Measurements from ENCODE around the gene PLEKHG4B.

PLEKHG4B gene

GRCh38 chr5:169071-169727 is 77.2 kb downstream of the PLEKHG4B start:
- no peak for DNase-seq (ENCODE audit: low read depth in 1 of 2, low spot score in 1 of 2)

- no peak for DNase-seq (ENCODE audit: low read depth in 1 of 2, low spot score in 1 of 2)
These were observed 77.7 kb downstream of the PLEKHG4B start for GRCh38 chr5:169728-170094.

DNA sequence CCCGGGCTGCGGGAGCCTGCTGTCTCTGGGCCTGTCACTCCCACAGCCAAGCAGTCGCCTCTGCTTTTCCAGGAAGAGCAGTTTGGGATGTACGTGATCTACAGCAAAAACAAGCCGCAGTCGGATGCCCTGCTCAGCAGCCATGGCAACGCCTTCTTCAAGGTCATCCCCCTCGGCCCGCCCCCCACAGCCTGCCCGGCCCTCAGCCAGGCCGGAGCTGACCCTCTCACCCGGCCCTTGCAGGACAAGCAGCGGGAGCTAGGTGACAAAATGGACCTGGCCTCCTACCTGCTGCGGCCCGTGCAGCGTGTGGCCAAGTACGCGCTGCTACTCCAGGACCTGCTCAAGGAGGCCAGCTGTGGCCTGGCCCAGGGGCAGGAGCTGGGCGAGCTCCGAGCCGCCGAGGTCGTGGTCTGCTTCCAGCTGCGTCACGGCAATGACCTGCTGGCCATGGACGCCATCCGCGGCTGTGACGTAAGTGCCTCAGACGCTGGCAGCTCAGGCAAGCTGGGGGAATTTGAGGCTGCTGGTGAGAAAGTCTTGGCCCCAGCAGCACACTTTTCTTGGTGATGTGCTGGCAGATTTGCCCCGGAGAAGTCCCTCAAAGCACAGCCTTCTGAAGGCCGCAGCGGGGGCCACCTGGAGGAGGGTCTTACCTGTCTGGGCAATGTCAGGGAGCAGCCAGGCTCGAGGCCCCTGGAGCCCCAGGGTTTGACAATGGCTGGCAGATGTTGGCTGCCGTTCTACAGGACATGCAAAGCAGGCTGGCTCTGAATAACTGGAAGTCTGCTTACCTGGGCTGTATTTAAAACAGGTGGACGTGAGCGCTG is 79.2 kb downstream of the PLEKHG4B start:
- no peak for DNase-seq (ENCODE audit: low read depth in 1 of 2, low spot score in 1 of 2)

DNA sequence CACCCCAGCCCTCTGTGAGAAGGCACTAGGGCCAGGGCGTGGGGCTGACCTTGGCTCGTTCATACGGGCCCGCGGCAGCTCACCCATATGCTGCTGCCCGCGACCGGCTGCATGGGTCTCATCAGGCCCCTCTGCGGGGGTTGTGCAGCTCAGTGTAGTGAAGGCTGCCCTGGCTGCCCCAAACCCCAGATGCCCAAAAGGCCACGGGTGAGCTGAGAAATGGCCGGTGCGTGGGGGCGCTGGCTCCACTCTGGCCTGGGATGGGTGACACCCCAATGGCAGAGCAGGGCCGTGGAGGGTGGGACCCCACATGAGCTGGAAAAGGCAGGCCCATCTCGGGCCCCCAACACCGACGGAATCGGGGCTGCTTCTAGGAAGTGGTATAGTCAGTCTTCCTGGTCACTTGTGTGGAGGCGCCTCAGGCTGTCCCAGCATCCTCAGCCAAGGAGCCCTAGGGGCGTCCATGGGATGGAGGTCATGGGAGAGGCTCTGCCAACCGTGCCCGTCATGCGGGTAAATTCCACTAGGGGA is 79.9 kb downstream of the PLEKHG4B start:
- no peak for DNase-seq (ENCODE audit: low read depth in 1 of 2, low spot score in 1 of 2)

DNA sequence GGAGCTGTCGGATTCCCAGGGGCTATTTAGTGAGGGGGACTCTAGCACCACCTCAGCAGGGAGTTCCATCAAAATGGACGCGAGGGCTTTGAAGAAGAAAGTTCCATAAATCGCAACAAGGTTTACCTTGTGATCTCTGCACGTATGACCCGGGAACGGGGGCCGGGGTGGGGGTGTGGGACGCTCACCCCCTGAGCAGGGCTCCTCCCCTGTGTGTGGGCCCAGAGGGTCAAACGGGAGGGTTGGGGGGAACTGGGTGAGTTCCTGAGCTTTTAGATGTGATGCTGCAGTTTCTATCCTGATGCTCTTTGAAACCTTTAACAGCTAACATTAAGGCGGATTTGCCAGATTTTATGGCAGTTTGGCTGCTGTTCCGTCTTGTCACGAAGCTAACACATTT is 80.5 kb downstream of the PLEKHG4B start:
- no peak for DNase-seq (ENCODE audit: low read depth in 1 of 2, low spot score in 1 of 2)

DNA sequence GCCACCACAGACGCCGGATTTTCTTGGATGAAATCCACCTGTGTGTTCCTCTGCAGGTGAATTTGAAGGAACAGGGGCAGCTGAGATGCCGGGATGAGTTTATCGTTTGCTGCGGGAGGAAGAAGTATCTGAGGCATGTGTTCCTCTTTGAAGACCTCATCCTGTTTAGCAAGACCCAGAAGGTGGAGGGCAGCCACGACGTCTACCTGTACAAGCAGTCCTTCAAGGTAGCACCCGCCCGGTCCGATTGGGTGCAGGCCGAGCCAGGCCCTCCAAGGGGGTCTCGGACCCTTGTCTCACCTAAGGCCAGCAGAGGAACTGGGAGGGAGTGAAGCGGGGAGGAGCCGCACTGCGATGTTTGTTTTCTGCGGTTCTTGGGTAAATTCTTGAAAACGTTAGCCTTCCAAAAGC is 80.9 kb downstream of the PLEKHG4B start:
- DNase-seq (ENCODE audit: low read depth in 1 of 2, low spot score in 1 of 2): no peak

GRCh38 chr5:173392-174290 is 81.7 kb downstream of the PLEKHG4B start:
- no peak for DNase-seq (ENCODE audit: low read depth in 1 of 2, low spot score in 1 of 2)

DNA sequence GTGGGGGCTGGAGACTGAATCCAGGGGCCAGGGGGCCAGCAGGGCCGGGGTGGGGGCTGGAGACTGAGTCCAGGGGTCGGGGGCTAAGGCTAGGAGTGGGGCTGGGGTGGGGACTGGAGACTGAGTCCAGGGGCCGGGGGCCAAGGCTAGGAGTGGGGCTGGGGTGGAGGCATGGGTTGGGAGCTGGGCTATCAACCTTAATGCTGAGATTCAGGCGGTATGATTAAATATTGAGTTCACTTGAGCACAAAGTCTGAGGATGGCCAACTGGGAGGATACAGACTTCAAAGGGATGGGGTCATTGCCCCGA is 82.3 kb downstream of the PLEKHG4B start:
- no peak for DNase-seq (ENCODE audit: low read depth in 1 of 2, low spot score in 1 of 2)

DNA sequence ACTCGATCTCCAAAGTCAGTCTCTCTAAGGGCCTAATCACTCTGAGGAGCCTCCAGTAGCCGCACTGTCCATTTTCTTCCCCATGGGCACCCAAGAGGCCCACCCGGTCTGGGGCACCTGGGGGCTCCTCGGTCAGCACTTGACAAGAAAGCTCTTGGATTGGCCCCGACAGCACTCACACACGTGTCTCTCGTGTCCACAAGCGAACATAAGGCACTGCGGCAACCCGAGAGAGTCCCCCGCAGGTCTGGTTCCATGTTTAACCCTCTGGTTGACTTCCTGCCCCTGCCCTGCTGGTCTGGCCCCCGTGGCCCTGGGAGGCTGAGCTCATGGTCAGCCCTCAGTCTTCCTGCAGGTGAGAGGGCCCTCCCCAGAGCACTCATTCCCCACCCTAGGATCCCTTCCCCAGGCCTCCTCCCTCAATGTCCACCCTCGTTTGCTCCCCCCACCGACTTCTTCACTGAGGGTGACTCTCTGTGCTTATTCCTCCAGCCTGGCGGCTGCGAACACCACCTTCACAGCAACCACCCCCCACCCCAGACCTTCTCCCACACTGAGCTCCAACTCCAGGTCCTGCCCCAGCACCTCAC is 83.0 kb downstream of the PLEKHG4B start:
- no peak for DNase-seq (ENCODE audit: low read depth in 1 of 2, low spot score in 1 of 2)

GRCh38 chr5:176296-176823 is 84.4 kb downstream of the PLEKHG4B start:
- DNase-seq (ENCODE audit: low read depth in 1 of 2, low spot score in 1 of 2): no peak

DNA sequence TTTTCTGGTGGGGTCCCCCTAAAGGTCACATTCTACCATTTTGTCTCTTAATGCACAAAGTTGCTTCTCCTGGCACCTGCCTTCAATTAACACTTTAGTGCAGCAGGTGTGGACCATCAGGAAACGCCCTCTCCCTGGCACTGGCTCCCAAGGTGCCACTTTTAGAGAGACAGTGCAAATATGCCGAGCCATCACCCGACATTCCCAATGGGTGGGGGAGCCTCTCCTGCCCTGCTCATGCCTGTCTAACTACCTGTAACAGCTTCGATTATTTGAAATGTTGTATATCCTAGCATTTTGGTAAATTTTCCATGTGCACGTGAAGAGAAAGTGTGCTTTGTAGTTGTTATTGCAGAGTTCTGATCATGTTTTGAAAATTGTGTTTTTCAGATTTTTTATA is 86.1 kb downstream of the PLEKHG4B start:
- no peak for DNase-seq (ENCODE audit: low read depth in 1 of 2, low spot score in 1 of 2)

GRCh38 chr5:179401-179800 is 87.4 kb downstream of the PLEKHG4B start:
- no peak for DNase-seq (ENCODE audit: low read depth in 1 of 2, low spot score in 1 of 2)

- DNase-seq (ENCODE audit: low read depth in 1 of 2, low spot score in 1 of 2): no peak
These were observed 88.4 kb downstream of the PLEKHG4B start for GRCh38 chr5:180286-180918.

DNA sequence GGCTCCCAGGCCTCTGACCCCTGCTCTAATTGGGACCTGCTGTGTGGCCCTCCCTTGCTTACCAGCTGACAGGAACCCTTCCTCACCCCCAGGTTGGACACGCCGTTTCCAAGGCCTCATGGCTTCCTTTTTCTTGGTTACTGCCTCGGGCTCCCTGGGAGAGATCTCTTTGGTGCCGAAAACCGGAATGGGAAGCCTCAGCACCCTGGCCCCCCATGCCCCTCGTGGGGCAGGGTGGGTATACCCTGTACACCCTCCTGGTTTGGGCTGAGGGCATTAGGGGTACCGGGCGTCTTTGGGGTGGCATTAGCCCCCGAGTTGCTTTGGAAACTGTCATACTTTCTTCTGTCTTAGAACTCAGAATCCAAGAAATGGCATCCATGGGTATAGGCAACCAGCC is 89.2 kb downstream of the PLEKHG4B start:
- DNase-seq (ENCODE audit: low read depth in 1 of 2, low spot score in 1 of 2): no peak

DNA sequence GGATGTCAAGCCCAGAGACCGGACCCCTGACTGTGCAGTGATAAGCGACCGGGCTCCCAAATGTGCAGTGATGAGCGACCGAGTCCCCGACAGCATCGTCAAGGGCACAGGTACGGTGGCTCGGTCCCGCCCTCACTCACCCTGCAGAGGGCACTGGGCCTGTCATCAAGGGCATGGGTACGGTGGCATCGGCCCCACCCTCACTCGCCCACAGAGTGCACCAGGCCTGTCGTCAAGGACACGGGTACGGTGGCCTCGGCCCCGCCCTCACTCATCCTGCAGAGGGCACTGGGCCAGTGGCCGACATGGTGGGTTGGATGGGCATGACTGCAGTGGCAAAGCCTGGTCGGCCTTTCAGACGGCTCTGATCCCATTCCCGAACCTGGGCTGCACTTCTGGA is 89.6 kb downstream of the PLEKHG4B start:
- DNase-seq (ENCODE audit: low read depth in 1 of 2, low spot score in 1 of 2): no peak

GRCh38 chr5:182126-182525 is 90.2 kb downstream of the PLEKHG4B start:
- no peak for DNase-seq (ENCODE audit: low read depth in 1 of 2, low spot score in 1 of 2)

DNA sequence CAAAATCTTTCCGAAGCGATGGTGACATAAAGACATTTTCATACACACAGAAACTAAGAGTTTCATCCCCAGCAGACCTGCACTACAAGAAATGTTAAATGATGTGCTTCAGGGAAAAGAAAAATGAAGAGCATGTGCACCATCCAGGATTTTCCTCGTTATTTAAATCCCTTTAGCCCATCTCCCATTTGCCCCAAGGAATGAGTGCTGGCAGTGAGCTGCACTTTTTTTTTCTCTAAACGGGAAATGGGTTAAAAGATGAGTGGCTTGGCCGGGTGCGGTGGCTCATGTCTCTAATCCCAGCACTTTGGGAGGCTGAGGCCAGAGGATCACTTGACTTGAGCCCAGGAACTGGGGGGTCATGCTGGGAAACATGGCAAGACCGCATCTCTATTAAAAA is 92.5 kb downstream of the PLEKHG4B start:
- DNase-seq (ENCODE audit: low read depth in 1 of 2, low spot score in 1 of 2): no peak

GRCh38 chr5:185095-186070 is 93.4 kb downstream of the PLEKHG4B start:
- DNase-seq (ENCODE audit: low read depth in 1 of 2, low spot score in 1 of 2): no peak

Data from activated T-helper 1 cell treated with anti-CD3 and anti-CD28 coated beads, Interleukin-2, amount 50 U/mL, for 16 hours (primary cell).